Activated CD4-positive, alpha-beta T cell treated with anti-CD3 and anti-CD28 coated beads, Interleukin-2, Interleukin-6, amounts not matched to agents 100 ng/mL and 50 ng/mL, durations not matched to agents 16 hours and 8 hours (primary cell): ENCODE measurements around the gene DDX27.
A peak's percentile ranks its signal among the peaks of the same experiment; 100 is the strongest.

Experiments used
- DNase-seq: peaks from one replicate; pipeline ENCODE4 v3.0.0-alpha.2; 2020

The DDX27 gene

DNA sequence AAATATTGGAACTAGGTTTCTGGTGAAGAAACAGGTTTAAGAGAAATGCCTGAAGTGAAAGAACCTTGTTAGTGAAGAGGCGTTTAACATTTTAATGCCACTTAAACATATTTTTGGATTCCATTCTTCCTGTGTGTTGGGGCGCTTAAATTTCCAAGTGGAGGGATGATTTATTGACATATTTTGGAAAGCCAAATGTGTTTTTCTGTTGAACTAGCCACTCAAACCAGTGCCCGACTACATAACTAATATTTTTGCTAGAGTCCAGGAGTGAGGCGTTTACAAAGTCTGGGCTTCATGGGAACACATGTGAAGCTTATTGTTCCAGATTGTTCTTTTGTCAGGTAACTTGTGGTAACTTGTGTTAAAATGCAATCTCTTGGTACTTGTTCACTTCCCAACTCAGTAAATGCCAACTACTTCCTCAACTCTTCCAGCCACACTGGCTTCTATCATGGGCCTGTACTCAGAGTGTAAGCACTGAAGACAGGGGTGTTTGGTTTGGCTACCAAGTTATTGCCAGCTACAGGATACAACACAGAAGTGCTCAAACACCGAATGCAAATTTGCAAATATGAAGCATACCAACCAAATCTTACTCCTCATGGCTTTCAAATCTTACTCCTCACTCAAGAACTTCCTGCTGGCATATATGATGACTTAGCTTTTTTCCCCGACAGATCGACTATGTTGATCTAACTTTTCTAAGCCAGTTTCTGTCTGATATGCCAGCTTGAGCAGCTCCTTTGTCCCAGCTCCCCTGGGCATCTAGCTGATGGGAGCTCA lies 60.7 kb downstream of the DDX27 start:
- DNase-seq, result no peak

GRCh38 chr20:49280463-49281058 lies 61.3 kb downstream of the DDX27 start:
- DNase-seq, result no peak

DNA sequence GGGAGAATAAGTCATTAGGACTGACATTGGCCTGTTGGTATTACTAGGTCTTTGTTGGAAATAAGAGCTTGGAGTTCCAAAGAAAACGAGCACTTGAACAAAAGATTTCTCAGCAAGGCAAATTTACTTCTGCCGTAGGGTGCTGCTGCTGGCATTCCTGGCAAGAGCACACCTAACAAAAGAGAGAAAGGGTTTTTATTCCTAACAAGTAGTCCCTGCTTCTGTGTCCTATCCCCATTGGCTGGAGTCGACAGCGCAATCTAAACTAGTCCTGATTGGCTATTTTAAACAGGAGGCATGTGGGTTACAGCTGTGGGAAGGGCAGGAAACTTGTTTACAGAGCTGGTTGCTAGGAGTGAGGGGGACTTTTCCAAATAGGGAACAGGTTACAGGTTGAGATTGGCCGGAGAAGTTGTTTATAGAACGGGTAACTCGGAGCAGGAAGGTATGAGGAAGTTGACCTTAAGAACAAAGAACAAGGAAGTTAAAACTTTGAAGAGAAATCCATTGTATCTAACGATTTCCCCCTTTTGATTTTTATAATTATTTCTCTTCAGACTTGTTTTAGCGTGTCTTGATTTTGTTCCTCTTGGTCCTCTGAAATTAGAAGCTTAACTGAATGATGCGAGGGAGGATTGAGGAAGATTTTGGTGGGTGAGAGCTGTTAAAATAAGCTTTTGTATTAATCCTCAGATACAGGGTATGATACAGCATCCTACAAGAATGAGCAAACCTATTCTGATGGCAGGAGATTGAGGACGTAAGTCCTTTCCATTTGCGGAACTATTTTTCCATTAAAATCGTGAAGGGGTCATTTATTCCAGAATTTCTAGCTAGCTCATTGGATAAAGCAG lies 62.1 kb downstream of the DDX27 start:
- peak; percentile 67 for DNase-seq

GRCh38 chr20:49281913-49282467 lies 62.8 kb downstream of the DDX27 start:
- no peak for DNase-seq

DNA sequence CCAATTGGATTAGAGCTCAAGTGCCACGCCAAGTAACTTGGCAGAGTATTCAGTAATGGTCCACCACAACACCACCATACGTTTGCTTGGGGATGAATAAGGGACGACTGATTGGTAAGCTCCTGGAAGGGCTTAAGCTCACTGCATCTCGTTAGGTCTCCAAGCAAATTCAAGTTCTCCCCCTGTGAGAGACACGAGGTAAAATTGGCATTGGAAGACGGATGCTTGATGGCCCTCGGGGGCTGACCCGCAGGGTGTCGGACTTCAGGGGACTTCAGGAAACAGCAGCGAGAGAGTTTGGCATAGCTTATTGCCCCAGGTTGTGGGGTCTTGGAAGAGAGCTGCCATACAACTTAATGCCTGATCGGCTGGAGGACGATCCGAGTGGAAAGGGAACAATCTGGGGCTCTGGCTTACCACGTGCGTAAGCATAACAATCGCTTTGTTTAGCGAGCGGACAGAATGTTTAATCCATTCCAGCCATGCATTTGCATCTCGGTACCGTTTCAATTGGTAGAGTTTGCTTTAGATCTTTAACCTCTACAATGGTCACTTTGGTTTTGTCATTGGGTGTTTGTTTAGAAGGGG lies 63.5 kb downstream of the DDX27 start:
- no peak for DNase-seq

- no peak for DNase-seq
Observed at GRCh38 chr20:49283176-49283702, 64.0 kb downstream of the DDX27 start.

- no peak for DNase-seq
Observed at GRCh38 chr20:49283703-49284625, 64.7 kb downstream of the DDX27 start.

DNA sequence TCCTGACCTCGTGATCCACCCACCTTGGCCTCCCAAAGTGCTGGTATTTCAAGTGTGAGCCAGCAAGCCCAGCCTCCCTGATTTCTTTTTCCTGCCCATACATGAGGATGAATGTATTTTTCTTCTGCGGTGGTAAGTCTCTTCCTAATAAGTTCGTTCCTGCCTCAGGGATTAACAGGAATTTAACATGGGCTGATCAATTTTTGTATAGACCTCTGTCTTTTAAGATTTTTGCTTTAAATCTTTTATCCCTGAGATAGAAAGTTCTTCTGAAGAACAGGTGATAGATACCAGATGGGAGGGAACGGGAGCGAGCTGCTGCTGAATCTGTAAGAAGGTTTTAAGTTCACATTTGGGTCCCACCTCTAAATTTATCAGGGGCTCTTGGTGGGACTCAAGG lies 65.6 kb downstream of the DDX27 start:
- no peak for DNase-seq

GRCh38 chr20:49285233-49285668 lies 66.0 kb downstream of the DDX27 start:
- DNase-seq, result no peak

- DNase-seq, result no peak
Observed at GRCh38 chr20:49285813-49286494, 66.7 kb downstream of the DDX27 start.

DNA sequence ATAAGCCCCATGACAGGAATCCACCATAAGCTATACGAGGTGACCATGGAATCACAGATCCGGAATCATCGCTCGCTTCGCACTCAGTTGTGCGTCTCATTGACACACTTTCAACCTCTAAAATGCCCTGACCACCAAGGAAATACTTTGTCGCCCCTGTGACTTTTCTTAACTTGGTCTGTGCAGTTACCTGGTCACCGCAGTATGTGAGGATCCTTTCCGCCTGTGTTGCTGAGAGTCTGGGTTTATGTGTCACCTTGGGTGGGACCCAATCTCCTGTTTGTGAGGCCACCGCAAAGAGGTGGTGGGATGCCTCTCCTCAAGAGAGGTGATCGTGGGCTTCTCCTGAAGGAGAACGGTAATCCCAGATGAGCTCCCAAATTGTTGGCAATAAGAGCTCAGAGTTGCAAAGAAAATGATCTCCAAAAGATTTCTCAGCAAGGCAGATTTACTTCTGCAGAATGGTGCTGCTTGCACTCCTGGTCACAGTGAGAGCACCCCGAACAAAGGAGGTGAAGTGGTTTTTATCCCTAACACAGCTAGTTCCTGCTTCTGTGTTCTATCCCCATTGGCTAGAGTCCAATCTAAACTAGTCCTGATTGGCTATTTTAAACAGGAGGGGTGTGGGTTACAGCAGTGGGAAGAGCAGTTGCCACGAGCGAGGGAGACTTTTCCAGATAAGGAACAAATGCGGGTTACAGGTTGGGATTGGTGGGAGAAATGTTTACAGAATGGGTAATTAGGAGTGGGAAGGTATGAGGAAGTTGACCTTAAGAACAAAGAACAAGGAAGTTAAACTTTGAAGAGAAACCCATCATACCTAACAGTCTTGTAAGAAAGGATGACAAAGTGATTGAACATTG lies 67.7 kb downstream of the DDX27 start:
- no peak for DNase-seq

GRCh38 chr20:49287555-49288249 lies 68.5 kb downstream of the DDX27 start:
- DNase-seq, result no peak

GRCh38 chr20:49288250-49288751 lies 69.1 kb downstream of the DDX27 start:
- DNase-seq, result no peak

DNA sequence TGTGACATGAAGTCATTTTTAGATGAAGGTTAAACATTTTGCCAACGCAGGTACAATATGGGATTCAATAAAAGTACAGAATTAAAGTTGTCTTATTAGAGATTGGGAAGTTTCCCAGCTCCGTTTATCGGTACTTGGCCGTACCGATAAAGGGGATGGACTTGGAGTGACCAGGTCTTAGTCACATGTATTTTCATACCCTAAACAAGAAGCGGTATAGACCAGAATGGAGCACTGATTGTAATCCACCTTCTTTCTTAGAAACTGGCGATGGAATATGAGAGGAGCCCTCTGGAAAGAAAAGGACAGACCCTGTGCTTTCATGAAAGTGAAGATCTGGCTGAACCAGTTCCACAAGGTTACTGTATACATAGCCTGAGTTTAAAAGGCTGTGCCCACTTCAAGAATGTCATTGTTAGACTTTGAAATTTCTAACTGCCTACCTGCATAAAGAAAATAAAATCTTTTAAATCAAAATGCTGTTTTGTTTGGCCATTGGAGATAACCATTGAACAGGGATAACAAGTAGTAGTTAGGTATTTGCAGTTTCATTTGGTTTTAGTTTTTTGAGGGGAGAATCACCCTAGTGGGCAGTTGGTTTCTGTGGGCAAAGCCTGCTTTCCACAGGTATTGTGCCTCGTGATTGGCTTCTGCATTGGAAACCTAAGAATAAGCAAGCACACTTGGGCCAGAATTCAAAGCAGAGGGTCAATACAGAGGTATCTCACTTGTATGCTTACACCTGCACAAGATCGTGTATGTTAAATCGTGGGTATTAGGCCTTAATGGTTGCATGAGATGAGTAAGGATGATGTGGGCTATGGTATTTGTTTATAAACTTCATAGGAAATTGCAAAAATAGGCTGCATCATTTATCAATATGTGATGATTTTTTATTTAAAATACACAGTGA lies 69.8 kb downstream of the DDX27 start:
- no peak for DNase-seq

DNA sequence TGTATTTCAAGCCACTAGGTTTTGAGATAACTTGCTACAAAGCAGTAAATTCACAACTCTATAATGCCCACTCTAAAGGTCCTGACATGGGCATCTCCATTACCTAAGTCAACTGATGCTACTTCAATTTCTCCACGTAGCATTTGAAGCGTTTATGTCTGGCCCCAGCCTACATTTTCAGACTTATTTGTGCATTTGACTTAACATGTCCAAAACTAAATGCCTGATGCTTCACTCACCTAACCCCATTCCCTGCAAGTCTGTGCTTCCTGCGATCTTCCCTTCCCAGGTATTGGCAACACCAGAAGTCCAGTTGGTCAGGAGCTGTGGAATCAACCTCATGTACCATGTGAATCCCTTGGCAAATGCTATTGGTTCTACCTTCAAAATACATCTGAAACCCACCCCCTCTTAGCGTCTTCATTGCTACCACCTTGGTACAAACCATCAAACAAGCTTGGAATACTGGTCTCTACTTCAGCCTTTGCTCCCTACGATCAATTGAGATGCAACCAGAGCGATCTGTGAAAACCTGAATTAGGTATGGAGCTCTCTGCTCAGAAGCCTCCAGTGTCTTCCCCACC lies 71.5 kb downstream of the DDX27 start:
- DNase-seq, result no peak

DNA sequence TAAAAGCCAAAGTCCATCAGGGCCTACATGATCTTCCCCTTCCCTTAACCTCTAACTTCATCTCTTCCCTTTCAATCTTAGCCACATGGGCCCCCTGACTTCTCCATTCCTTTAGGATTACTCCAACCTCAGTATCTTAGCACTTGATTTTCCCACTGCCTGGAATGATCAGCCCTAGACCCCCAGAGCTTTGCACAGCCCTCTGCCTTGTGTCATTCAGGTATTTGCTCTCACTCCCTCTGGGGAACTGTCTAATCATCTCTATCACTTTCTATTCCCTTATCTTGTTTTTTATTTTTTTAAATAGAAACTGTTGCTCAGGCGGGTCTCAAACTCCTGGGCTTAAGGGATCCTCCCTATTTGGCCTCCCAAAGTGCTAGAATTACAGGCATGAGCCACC lies 72.0 kb downstream of the DDX27 start:
- DNase-seq, result no peak

DNA sequence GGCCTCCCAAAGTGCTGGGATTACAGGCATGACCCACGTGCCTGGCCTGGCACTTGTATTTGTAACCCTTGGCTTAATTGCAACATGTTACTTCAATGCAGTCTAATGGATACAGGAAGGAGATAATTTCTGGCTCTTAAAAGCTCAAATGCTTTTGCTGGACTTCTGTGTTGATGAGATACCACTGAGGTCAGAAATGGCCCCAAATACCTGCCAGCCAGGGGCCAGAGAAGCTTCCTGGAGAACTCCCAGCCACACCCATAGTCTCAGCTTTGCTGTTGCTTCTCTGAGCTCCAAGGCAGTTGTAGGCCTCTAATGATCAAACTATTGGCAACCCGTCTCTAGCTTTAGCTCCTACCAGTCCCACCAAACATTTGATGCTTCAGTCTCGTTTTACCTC lies 72.8 kb downstream of the DDX27 start:
- no peak for DNase-seq

- no peak for DNase-seq
Observed at GRCh38 chr20:49293122-49293521, 73.9 kb downstream of the DDX27 start.
